Mucosa of descending colon (tissue), 3 donors: ENCODE results near the gene PNPLA2. TPM values are rescaled to one million over a fixed set of nuclear protein-coding genes. Genes with fewer than 3 reads are reported as not detected.

Source experiments
- ATAC-seq: fragments of 200-7000 bp; cut with Tn5 transposase; one replicate; pipeline ENCODE4 v1.9.1; 2020; ENCODE audit warnings: mild to moderate bottlenecking, moderate library complexity
- DNase-seq, 3 donors: peaks; one replicate each; pipeline ENCODE4 v3.0.0-alpha.2; 2020
- H3K36me3 ChIP-seq: fragments of 200-600 bp; one replicate; pipeline ENCODE4 v1.8.0; 2021; ENCODE audit warnings: low read depth, mild to moderate bottlenecking
- H3K4me1 ChIP-seq: fragments of 200-600 bp; one replicate; pipeline ENCODE4 v1.8.0; 2021; ENCODE audit warnings: low read depth, mild to moderate bottlenecking
- H3K4me3 ChIP-seq: fragments of 200-600 bp; one replicate; pipeline ENCODE4 v1.8.0; 2021; ENCODE audit warnings: mild to moderate bottlenecking
- H3K9me3 ChIP-seq: fragments of 200-600 bp; one replicate; pipeline ENCODE4 v1.8.0; 2021; ENCODE audit warnings: mild to moderate bottlenecking
- intact Hi-C, 2 donors: fragments of 100-400 bp; cut with DNase I in 1 of 2; cut with micrococcal nuclease in 1 of 2; formaldehyde crosslinking; loops; one replicate each; pipeline versions ENCODE4 v1.11.0 to v1.11.1; 2022; cut with DNase I, micrococcal nuclease
- total RNA-seq, 3 donors: library from RNA; stranded (reverse); fragmentation: NEBNext Ultra II Directional in 2 of 3; extraction: Animal tissue kit (Norgen Biotek cat#: 25700) in 2 of 3; gene quantifications; one replicate each; pipeline versions ENCODE4 v1.2.1 to v1.2.4, GENCODE V29; 2021 to 2023
- TF ChIP-seq, protein P1 (sequence below): fragments of 200-600 bp; IDR thresholded peaks from one replicate; pipeline ENCODE4 v1.8.0; 2022; ENCODE audit warnings: antibody characterized with exemption, mild to moderate bottlenecking
- donor health status: DM: no; HTN: no; CAD: no; lungs with moderate emphysema.
- donor health status: DM: no; HTN: no; CAD: no.
- donor health status: DM: no; HTN: yes; CAD: no.

PNPLA2 gene
- total RNA-seq, 3 donors from 2014 or later: 138 to 253 (median 167) TPM

DNA sequence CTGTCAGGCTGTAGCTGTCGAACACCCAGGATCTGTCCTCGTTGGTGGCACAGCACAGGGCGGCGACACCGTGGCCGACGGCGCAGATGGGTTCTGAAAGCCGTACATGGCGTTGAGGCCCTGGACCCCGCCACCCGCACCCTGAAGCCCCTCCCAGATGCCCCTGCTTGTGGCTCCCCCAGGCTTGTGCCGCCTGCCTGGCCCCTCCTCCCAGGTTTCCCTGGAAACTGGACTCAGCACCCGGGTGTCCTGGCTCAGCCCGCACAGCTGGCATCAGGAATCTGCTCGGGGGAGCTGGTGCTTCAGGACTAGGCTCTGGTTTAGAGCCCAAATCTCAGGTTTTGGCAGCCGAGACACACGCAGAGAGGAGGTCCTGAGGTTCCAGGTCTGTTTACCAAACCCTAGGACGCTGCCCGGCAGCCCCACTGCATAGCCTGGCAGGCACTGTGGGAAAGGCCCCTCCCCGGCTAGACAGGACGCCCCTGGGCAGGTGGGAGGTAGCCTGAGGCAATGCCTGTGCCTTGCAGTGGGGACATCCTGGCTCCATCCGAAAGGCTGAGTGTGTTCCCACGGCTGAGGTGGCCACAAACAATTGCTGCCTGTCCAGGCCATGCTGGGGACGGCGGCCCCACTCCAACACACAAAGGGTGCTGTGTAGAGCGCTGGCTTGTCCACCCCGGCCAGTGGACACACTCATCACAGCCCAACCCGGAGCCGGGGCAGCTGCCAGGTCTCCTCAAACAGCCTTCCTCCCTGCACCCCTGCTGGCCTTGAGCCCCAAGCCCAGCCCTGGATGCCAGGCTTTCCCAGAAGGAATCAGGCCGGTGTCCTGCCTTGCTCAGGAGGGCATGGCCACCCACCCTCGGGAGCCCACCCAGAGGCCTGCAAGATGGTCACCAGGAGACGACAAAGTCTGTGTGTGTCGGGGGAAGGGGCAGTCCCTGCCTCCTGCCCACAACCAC is 46.0 kb upstream of the PNPLA2 start:
- H3K4me1 ChIP-seq: peaks cover 16% of the 10 kb centered on the region
- DNase-seq: no peak
- intact Hi-C loops: no loop called here
- ATAC-seq: no peak
- TF ChIP-seq, protein P1, sequence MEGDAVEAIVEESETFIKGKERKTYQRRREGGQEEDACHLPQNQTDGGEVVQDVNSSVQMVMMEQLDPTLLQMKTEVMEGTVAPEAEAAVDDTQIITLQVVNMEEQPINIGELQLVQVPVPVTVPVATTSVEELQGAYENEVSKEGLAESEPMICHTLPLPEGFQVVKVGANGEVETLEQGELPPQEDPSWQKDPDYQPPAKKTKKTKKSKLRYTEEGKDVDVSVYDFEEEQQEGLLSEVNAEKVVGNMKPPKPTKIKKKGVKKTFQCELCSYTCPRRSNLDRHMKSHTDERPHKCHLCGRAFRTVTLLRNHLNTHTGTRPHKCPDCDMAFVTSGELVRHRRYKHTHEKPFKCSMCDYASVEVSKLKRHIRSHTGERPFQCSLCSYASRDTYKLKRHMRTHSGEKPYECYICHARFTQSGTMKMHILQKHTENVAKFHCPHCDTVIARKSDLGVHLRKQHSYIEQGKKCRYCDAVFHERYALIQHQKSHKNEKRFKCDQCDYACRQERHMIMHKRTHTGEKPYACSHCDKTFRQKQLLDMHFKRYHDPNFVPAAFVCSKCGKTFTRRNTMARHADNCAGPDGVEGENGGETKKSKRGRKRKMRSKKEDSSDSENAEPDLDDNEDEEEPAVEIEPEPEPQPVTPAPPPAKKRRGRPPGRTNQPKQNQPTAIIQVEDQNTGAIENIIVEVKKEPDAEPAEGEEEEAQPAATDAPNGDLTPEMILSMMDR: no peak
- no peaks in the 10 kb centered on the region for H3K36me3 ChIP-seq
- H3K9me3 ChIP-seq: no peaks in the 10 kb centered on the region
- no peak overlapping the region for H3K4me3 ChIP-seq

GRCh38 chr11:773425-773824 is 45.3 kb upstream of the PNPLA2 start:
- H3K36me3 ChIP-seq: no peaks in the 10 kb centered on the region
- H3K4me1 ChIP-seq: peaks cover 20% of the 10 kb centered on the region
- TF ChIP-seq, protein P1: no peak
- ATAC-seq: no peak
- DNase-seq: no peak
- no peak overlapping the region for H3K4me3 ChIP-seq
- intact Hi-C loops: no loop called here
- H3K9me3 ChIP-seq: no peaks in the 10 kb centered on the region

DNA sequence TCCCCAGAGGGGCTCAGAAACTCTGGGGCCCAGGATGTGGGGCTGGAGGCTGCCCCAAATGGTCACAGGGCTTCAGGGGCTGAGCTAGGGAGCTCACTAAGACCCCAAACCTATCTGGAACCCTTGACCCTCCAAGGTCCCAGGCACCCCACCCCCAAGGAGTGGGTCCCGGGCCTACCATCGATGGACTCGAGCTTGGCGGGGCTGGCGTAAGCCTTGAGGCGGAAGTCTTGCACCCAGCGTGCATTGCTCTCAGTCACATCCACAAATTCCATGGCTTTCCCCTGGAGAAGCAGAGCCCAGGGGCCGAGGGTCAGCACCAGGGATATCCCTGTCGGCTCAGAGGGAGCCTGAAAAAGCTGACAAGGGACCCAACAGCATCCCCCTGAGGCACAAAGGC is 44.9 kb upstream of the PNPLA2 start:
- Histone ChIP-seq H3K9me3 (no peaks in the 10 kb centered on the region), H3K4me3 (no peak overlapping the region), H3K4me1 (peaks cover 23% of the 10 kb centered on the region), H3K36me3 (no peaks in the 10 kb centered on the region)
- TF ChIP-seq, protein P1: no peak
- no peak for ATAC-seq
- intact Hi-C loops: no loop called here
- DNase-seq: no peak

GRCh38 chr11:774873-775592 is 43.7 kb upstream of the PNPLA2 start:
- H3K9me3 ChIP-seq: no peaks in the 10 kb centered on the region
- no peak overlapping the region for H3K4me3 ChIP-seq
- peaks cover 23% of the 10 kb centered on the region for H3K4me1 ChIP-seq
- ATAC-seq: no peak
- TF ChIP-seq, protein P1: no peak
- DNase-seq: peak in 1 of 3 donors; percentile 45
- no peaks in the 10 kb centered on the region for H3K36me3 ChIP-seq
- intact Hi-C loops: no loop called here

DNA sequence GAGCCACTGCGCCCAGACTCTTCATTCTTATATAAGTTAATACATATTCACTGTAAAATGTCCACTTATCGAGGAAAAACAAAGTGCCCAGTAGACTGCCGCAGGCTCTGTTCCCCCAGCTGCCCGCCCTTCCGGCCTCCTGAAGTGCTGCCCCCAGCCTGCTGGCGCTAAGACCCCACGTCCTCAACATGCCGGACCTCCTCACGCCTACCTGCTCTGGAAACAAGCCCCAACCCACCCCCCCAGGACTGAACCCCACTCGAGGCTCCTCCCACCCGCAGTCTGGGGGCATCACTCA is 42.5 kb upstream of the PNPLA2 start:
- TF ChIP-seq, protein P1: no peak
- Histone ChIP-seq H3K4me3 (no peak overlapping the region), H3K36me3 (no peaks in the 10 kb centered on the region), H3K4me1 (peaks cover 23% of the 10 kb centered on the region), H3K9me3 (no peaks in the 10 kb centered on the region)
- ATAC-seq (no peak), DNase-seq (no peak)
- intact Hi-C loops: no loop called here
